ENCODE measurements around the gene STPG4.

The STPG4 gene

GRCh38 chr2:47072018-47072691 is 83.0 kb downstream of the STPG4 start:
- DNase-seq (ENCODE audit: low read depth in 2 of 2) = no peak

GRCh38 chr2:47070920-47071824 is 83.9 kb downstream of the STPG4 start:
- no peak for DNase-seq (ENCODE audit: low read depth in 2 of 2)

GRCh38 chr2:47070155-47070919 is 84.8 kb downstream of the STPG4 start:
- DNase-seq (ENCODE audit: low read depth in 2 of 2) = no peak

GRCh38 chr2:47069628-47070154 is 85.4 kb downstream of the STPG4 start:
- DNase-seq (ENCODE audit: low read depth in 2 of 2) = no peak

- no peak for DNase-seq (ENCODE audit: low read depth in 2 of 2)
Measured at GRCh38 chr2:47068981-47069627, 86.0 kb downstream of the STPG4 start.

- DNase-seq (ENCODE audit: low read depth in 2 of 2) = no peak
Measured at GRCh38 chr2:47067788-47068407, 87.2 kb downstream of the STPG4 start.

- DNase-seq (ENCODE audit: low read depth in 2 of 2) = no peak
Measured at GRCh38 chr2:47065771-47066380, 89.2 kb downstream of the STPG4 start.

GRCh38 chr2:47065343-47065742 is 89.8 kb downstream of the STPG4 start:
- no peak for DNase-seq (ENCODE audit: low read depth in 2 of 2)

- DNase-seq (ENCODE audit: low read depth in 2 of 2) = no peak
Measured at GRCh38 chr2:47064106-47064505, 91.0 kb downstream of the STPG4 start.

- no peak for DNase-seq (ENCODE audit: low read depth in 2 of 2)
Measured at GRCh38 chr2:47063538-47063930, 91.6 kb downstream of the STPG4 start.

- DNase-seq (ENCODE audit: low read depth in 2 of 2) = no peak
Measured at GRCh38 chr2:47062681-47063537, 92.2 kb downstream of the STPG4 start.

GRCh38 chr2:47061944-47062678 is 93.0 kb downstream of the STPG4 start:
- no peak for DNase-seq (ENCODE audit: low read depth in 2 of 2)

- no peak for DNase-seq (ENCODE audit: low read depth in 2 of 2)
Measured at GRCh38 chr2:47060652-47061170, 94.4 kb downstream of the STPG4 start.

- no peak for DNase-seq (ENCODE audit: low read depth in 2 of 2)
Measured at GRCh38 chr2:47058003-47058931, 96.8 kb downstream of the STPG4 start.

- no peak for DNase-seq (ENCODE audit: low read depth in 2 of 2)
Measured at GRCh38 chr2:47057687-47058002, 97.5 kb downstream of the STPG4 start.

GRCh38 chr2:47056868-47057686 is 98.0 kb downstream of the STPG4 start:
- no peak for DNase-seq (ENCODE audit: low read depth in 2 of 2)

- DNase-seq (ENCODE audit: low read depth in 2 of 2) = no peak
Measured at GRCh38 chr2:47056374-47056773, 98.7 kb downstream of the STPG4 start.

Measured in stimulated activated CD8-positive, alpha-beta memory T cell treated with anti-CD3 and anti-CD28 coated beads, Interleukin-7, amount 100 ng/mL, for 1 hour (primary cell).